GM18511 (cell line): ENCODE data around the gene PTRH2.
"Not testable (repeated sequence)": the region's sequence is repeated elsewhere in the genome, so short reads cannot be mapped to it uniquely, and the experiment has no call there.

Experiments used
- ATAC-seq: cut with Tn5 transposase; IDR thresholded peaks from one replicate; pipeline ENCODE4 v1.9.1; 2021; ENCODE audit warnings: mild to moderate bottlenecking, moderate library complexity; ENCODE audit not compliant: unreplicated experiment

The PTRH2 gene

GRCh38 chr17:59671386-59671785 is 35.8 kb downstream of the PTRH2 start:
- ATAC-seq = no peak

- no peak for ATAC-seq
Observed at GRCh38 chr17:59669944-59670343, 37.3 kb downstream of the PTRH2 start.

DNA sequence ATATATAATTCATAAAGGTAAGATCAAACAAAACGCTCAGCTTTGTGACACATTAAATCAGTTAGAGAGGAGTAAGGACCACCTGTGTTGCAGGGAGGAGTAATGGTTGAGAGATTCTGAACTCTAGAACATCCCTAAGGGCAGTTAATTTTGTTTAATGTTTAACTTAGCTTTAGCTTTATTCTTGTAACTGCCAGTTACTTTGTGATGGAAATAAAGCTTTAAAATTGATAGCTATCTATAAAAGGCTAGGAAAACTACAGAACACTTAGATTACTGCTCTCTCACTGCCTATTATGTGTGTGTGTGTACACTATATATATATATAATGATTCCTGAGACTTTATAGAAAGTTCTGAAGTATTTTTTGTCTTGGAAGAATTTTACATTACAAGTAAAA is 37.8 kb downstream of the PTRH2 start:
- no peak for ATAC-seq

DNA sequence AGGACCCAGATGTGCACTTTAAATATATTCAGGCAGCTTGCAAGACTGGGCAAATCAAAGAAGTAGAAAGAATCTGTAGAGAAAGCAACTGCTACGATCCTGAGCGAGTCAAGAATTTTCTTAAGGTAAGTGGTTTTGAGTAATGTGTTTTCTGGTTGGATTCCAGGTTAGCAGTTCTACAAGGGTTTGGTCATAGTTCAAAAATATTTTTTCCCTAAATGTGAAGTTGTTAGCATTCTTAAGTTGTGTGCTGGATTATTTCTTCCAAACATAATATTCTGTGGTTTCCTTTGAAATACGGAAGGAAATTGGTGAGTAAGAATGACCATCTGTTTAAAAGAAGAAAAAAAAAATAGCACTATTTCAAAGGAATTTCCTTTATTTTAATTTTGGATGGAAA is 38.4 kb downstream of the PTRH2 start:
- ATAC-seq = no peak

GRCh38 chr17:59666235-59666634 is 41.0 kb downstream of the PTRH2 start:
- no peak for ATAC-seq

DNA sequence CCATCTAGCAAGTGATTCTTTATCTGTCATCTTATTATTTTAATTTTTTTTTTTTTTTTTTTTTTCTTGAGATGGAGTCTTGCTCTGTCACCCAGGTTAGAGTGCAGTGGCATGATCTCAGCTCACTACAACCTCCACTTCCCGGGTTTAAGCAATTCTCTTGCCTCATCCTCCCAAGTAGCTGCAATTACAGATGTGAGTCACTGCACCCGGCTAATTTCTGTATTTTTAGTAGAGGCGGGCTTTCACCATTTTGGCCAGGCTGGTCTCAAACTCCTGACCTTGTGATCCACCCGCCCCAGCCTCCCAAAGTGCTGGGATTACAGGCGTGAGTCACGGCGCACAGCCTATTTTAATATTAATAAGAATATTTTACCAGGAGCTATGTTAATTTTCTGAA is 50.6 kb downstream of the PTRH2 start:
- ATAC-seq = not testable (repeated sequence)

- ATAC-seq = no peak
Observed at GRCh38 chr17:59652119-59652518, 55.1 kb downstream of the PTRH2 start.

DNA sequence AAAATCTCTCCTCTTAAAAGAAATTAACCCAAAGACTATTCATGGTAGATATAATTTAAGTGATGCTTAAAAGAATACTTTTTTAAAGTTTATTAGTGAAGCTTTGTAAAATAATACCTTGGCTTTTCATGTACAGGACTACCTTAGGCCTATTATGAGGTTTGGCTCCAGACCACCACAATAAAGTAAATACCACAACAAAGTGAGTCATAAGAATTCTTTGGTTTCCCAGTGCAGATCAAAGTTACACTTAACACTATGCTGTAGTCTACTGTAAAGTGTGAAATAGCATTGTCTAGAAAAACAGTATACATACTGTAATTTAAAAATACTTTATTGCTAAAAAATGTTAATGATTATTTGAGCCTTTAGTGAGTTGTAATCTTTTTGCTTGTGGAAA is 55.9 kb downstream of the PTRH2 start:
- no peak for ATAC-seq

- ATAC-seq = no peak
Observed at GRCh38 chr17:59650642-59651041, 56.6 kb downstream of the PTRH2 start.

DNA sequence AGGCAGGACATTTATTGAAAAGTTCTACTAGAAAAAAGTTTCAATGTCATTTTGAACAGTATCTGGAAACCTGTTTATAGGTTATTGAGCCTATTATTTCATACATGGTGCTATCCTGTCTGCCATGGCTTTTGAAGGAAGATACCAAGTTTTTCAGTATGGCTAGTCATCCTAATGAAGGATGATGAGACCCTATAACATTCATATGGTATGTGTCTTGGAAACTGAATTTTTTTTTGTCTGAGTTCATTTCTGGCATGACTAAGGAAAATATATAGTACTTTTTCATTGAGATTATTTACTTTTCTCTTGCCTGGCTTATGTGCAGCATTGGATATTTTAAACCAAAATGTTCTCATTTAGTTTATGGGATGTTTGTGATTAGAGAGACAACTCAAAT is 57.3 kb downstream of the PTRH2 start:
- ATAC-seq = no peak
